Measurements from ENCODE around the gene UNC5B.
"Not testable (repeated sequence)": the region's sequence is repeated elsewhere in the genome, so short reads cannot be mapped to it uniquely, and the experiment has no call there.

The UNC5B gene

GRCh38 chr10:71269301-71270288 lies 57.2 kb downstream of the UNC5B start:
- DNase-seq: no peak

DNA sequence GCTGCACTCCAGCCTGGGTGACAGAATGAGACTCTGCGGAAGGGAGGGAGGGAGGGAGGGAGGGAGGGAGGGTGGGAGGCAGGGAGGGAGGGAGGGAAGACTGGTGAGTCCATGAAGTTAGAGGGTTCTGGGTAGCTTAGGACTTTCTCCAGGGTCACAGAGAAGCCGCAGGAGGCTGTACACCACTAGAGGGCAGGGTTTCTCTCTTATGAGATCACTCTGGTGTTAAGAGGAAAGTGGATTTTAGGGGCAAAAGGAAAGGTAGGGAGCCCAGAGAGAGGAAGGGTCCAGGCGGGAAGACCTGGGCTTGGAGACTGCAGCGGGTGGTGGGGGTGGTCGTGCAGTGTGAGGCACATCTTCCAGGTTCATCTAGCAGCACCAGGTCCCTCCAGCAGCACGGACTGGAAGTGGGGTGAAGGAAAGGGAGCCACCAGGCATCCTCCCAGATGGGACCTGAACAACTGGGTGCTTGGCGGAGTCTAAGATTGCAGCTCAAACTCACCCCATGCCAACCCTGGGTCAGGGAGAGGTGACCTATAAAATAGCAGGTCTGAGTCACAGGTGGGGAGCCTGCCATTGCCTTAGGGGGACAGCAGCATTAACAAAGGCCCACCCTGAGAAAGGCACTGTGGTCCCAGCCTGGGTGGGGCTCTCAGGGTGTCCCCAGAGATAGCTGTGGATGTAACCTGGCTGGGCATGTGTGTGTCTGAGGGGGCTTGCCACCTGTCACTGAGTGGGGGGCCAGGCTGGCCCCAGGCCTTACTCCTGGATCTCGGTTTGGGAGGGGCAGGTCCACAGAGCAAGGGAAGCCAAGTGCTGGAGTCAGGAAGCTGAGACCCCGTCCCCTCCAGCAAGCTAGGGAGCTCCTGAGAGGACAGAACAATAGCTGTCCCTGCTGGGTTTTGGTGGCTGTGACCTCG lies 58.2 kb downstream of the UNC5B start:
- peak; percentile 39 for DNase-seq

DNA sequence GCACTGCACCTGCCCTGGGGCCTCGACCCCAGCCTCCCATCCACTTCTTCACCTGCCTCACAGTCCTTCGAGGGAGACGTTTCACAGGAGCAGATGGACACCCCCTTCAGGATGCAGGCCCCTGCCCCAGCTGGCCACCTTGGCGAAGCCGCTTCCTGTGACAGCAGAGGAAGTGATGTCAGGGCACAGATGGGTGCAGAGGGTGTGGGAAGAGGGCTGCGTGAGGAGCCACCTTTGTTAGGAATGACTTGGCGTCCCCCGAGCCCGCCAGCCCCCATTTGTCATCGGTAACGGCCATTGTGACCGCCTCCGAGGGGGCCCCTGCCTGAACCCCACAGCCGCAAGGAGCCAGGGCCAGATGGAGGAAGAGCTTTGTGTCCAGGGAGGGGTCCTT lies 59.3 kb downstream of the UNC5B start:
- DNase-seq: no peak

DNA sequence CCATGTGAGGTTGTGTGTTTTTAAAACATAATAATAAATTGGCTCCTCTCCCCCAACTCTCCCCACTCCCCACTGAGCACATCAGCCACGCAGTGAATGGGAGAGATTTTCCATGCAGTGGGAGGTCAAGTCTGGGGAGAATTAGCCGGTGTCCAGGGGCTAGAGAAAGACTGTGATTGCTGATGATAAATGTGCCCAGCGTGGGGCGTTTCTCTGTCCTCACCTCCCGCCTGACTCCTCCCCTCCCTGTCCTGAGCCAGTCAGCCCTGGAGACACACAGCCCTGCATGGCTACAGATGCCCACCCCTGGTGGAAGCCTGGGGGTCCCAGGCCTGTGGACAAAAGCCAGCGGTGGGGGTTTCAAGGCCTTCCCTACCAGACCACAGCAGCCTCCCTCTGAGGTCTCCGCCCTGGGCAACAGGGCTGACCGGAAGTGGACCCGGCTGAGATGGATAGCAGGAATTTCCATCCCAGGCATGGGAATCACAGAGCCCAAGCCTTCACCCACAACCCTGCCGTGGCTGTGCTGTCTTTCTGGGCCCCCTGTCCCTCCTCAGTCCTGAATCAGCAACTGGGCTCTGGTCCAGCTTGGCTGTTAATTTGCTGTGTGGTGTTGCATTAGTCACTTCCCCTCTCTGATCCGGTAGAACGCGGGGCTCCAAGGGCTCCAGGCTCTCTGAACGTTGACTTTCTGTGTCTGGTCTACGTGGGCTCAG lies 59.8 kb downstream of the UNC5B start:
- DNase-seq: no peak

GRCh38 chr10:71272974-71273373 lies 60.6 kb downstream of the UNC5B start:
- not testable (repeated sequence) for DNase-seq

- DNase-seq: no peak
These were observed 61.1 kb downstream of the UNC5B start for GRCh38 chr10:71273506-71273905.

DNA sequence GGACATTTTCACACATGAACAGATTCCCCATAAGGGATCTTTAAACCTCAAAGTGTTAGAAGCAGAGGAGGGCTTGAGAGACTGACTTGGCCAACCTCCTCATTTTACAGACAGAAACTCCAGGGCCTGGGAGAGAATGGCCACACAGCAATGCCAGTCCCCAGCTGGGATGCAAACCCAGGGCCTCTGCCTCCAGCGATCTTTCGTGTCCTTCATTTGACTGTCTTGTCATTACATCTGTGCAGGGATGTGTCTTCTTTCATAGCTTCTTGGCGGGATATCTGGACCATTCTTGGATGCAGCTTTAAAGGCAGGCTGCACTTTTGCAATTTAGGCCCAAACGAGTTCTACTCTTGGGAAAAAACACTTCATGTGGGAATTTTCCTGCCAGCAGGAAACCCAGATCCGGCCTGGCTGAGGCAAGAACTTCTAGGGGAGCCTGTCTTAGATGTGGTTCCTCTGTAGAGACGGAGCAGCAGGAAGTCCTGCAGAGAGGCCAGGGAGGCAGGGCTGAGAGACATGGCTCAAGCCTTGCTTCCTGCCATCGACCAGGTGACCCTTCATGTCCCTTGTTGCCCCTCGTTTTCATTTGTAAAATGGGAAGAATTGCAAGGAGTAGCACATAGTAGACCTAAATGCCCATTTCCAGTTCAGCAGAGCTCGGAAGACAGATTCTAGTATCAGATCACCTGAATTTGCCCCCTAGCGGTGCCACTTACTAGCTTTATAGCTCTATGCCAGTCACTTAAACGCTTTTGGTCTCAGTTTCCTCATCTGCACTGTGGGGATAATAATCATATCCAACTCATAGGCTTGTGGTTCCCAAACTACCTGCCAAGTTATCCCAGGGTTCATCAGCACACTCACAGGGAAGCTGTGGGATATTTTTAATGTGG lies 62.8 kb downstream of the UNC5B start:
- DNase-seq: no peak

GRCh38 chr10:71276873-71277272 lies 64.5 kb downstream of the UNC5B start:
- DNase-seq: no peak

DNA sequence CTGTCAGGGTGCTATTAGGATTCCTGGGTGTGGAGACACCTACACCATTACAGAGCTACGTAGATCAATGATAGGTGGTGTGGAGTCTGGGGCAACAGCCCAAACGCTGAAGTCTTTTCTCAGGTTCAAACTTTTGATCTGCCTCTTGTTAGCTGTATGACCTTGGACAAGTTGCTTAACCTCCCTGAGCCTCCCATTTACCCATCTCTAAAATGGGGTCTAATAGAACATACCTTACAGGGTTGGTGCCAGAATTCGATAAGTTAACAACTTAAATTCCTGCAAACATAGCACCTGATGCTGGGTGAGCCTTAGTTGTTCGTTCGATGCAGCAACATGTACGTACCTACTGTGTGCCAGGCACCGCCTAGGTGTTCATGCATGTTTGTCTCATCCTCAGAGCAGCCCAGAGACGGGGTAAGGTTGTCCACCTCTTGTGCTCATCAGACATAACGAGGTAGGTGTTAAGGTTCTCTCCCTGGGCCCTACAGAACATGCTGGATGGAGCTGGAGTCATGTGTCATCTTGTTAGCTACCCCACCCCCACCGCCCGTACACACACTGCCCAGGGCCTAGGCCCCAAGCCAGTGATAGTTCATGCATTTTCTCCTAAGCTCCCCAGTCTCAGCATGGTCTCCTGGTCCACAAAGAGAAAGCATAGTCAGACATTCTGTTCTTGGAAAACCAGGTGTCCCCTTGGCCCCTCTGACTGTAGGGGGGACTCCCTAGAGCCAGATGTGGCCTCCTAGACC lies 65.7 kb downstream of the UNC5B start:
- DNase-seq: no peak

GRCh38 chr10:71278691-71279588 lies 66.6 kb downstream of the UNC5B start:
- no peak for DNase-seq

GRCh38 chr10:71279590-71280170 lies 67.3 kb downstream of the UNC5B start:
- DNase-seq: no peak

DNA sequence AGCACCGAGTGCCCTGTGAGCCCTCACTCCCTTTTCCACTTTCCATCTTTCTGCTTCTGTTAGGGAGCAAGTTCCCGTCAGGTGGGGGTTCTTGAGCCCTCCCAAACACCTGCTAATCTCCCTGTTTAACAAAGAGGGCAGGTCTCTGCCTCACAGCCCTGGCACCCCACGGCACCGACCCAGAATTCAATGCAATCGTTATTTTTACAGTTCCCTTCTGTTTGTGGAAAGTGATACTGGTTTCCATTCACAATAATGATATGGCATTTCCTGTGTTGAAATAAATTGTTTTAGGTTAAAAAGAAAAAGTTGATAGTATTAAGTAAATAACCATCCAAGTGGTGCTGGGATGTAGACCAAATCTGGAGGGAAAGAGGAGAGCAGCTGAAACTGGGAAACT lies 67.8 kb downstream of the UNC5B start:
- no peak for DNase-seq

GRCh38 chr10:71280825-71281224 lies 68.5 kb downstream of the UNC5B start:
- no peak for DNase-seq

DNA sequence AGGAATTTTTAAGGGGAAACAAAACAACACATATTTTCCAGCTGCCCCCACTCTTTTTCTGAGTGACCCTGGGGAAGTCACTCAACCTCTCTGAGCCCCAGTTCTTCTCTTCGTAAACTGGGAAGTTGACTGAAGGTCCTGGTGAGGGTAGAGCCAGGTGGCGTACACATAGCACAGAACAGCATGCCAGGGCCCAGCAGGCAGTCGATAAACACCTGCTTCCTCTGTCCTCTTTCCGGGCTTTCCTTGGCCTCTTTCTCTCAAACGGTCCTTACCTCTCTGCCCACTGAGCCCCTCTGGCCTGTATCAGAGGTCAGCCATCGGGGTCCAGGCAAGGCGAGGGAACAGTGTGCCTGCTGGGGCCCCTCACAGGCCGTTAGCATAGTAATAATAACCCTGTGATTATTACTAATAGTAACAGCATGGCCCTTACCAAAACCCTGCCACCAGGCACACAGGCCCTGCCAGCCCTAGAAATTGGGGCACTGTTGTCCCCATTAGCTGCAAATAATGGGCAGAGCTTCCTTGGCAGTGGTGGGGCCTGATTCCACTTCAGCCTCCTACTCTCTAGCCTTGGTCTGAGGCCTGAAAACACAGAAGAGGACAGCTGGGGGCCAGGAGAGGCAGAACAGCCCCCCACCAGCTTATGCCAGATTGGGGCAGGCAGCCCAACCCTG lies 69.4 kb downstream of the UNC5B start:
- no peak for DNase-seq

- no peak for DNase-seq
These were observed 69.9 kb downstream of the UNC5B start for GRCh38 chr10:71282323-71282680.

DNA sequence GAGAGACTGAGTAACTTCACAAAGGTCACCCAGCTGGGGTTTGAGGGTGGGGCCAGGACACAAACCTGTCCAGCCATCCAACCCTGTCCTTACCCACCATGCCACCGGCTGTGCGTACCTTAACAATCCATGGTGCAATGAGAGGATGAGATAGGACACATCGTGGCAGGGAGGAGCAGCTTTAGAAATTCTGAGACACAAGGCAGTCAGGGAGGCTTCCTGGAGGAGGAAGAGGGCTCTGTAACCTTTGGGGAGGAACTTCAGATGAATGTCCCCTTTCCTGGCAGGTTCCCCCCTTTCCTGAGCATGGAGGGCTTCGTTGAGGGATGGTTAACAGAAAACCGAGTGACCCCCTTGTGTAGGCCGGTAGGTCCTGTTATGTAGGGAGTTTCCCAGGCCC lies 71.0 kb downstream of the UNC5B start:
- no peak for DNase-seq

DNA sequence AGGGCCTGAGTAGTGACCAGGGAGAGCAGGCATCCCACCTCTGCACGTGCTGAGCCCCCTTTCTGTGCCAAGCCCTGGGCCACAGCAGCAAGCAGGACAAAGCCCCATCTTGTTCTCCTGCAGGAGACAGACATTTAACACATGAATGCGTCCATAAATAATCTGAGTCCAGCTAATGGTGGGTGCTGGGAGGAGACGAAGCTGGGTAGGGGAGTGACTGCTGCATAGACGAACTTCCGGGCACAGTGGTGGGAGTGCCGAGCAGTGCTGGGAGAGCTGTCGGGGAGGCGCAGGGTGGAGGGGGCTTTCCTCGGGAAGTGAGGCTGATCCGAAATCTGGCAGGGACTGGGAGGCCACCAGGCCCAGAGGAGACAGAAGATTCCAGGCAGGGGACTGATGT lies 71.5 kb downstream of the UNC5B start:
- no peak for DNase-seq

GRCh38 chr10:71284544-71285179 lies 72.3 kb downstream of the UNC5B start:
- DNase-seq: no peak

GRCh38 chr10:71285180-71285545 lies 72.8 kb downstream of the UNC5B start:
- DNase-seq: no peak

Measured in NCI-H510A (cell line).